GM23338 (cell line): ENCODE measurements around the gene LARGE1. TPM values are rescaled to one million over a fixed set of nuclear protein-coding genes. Genes with fewer than 3 reads are reported as not detected.

Source experiments
- ATAC-seq: fragments of 200-7000 bp; cut with Tn5 transposase; 3 replicates; pipeline ENCODE4 v1.9.1; 2020
- DNase-seq: peaks from one replicate; pipeline ENCODE4 v3.0.0-alpha.2; 2015; ENCODE audit warnings: low spot score
- H2AFZ ChIP-seq: fragments of 200-600 bp; sonication (generic); 2 replicates; pipeline ENCODE4 v1.8.0; 2016; ENCODE audit warnings: antibody characterized with exemption, mild to moderate bottlenecking, moderate library complexity
- H3F3A ChIP-seq: fragments of 200-600 bp; sonication (generic); replicated peaks from 2 replicates; pipeline ENCODE4 v1.8.0; 2017; ENCODE audit warnings: antibody characterized with exemption, mixed run types, low read depth
- H3K27ac ChIP-seq: fragments of 200-600 bp; sonication (generic); 2 replicates; pipeline ENCODE4 v1.6.1; 2016; ENCODE audit warnings: low read depth
- H3K27me3 ChIP-seq: fragments of 200-600 bp; sonication (generic); 2 replicates; pipeline ENCODE4 v1.8.0; 2016; ENCODE audit warnings: mild to moderate bottlenecking, mixed run types, moderate library complexity; ENCODE audit not compliant: insufficient read depth
- H3K36me3 ChIP-seq: fragments of 200-600 bp; sonication (generic); 2 replicates; pipeline ENCODE4 v1.8.0; 2016; ENCODE audit warnings: mild to moderate bottlenecking; ENCODE audit not compliant: insufficient read depth
- H3K4me1 ChIP-seq: fragments of 200-600 bp; sonication (generic); 2 replicates; pipeline ENCODE4 v1.8.0; 2016; ENCODE audit warnings: mild to moderate bottlenecking, moderate library complexity; ENCODE audit not compliant: insufficient read depth
- H3K4me2 ChIP-seq: fragments of 200-600 bp; sonication (generic); 2 replicates; pipeline ENCODE4 v1.7.1; 2017; ENCODE audit warnings: mixed run types
- H3K4me3 ChIP-seq: fragments of 200-600 bp; sonication (generic); 2 replicates; pipeline ENCODE4 v1.6.1; 2016; ENCODE audit warnings: mixed run types
- H3K79me2 ChIP-seq: fragments of 200-600 bp; sonication (generic); replicated peaks from 2 replicates; pipeline ENCODE4 v1.8.0; 2017; ENCODE audit warnings: mild to moderate bottlenecking; ENCODE audit not compliant: insufficient read depth
- H3K9me2 ChIP-seq: fragments of 200-600 bp; sonication (generic); 2 replicates; pipeline ENCODE4 v1.8.0; 2017; ENCODE audit not compliant: insufficient read depth
- H4K20me1 ChIP-seq: fragments of 200-600 bp; sonication (generic); replicated peaks from 2 replicates; pipeline ENCODE4 v1.8.0; 2017; ENCODE audit warnings: mild to moderate bottlenecking; ENCODE audit not compliant: insufficient read depth
- H3K27ac Mint-ChIP-seq: 2 replicates; pipeline ENCODE4 v1.8.0; 2020; ENCODE audit warnings: inconsistent platforms, mild to moderate bottlenecking, moderate library complexity, mixed read lengths
- H3K27me3 Mint-ChIP-seq: 3 replicates; pipeline ENCODE4 v1.8.0; 2022; ENCODE audit warnings: low read depth, mild to moderate bottlenecking, moderate library complexity, mixed read lengths, inconsistent platforms; ENCODE audit not compliant: insufficient read depth, poor library complexity
- H3K36me3 Mint-ChIP-seq: 3 replicates; pipeline ENCODE4 v1.8.0; 2021; ENCODE audit warnings: low read depth, mild to moderate bottlenecking, inconsistent platforms, moderate library complexity, mixed read lengths
- H3K4me1 Mint-ChIP-seq: 3 replicates; pipeline ENCODE4 v1.8.0; 2020; ENCODE audit warnings: mild to moderate bottlenecking, inconsistent platforms, mixed read lengths
- H3K4me3 Mint-ChIP-seq: 3 replicates; pipeline ENCODE4 v1.8.0; 2021; ENCODE audit warnings: moderate library complexity, mild to moderate bottlenecking, inconsistent platforms, mixed read lengths
- H3K9me3 Mint-ChIP-seq: 3 replicates; pipeline ENCODE4 v1.8.0; 2020; ENCODE audit warnings: moderate library complexity, mild to moderate bottlenecking, inconsistent platforms, mixed read lengths
- CREB1 ChIP-seq: fragments of 250-450 bp; sonication (Bioruptor Pico); IDR thresholded peaks from 2 replicates; pipeline ENCODE4 v1.5.0; 2020; ENCODE audit warnings: low read depth, mild to moderate bottlenecking, moderate library complexity
- ETS1 ChIP-seq: IDR thresholded peaks from 2 replicates; pipeline ENCODE4 v1.6.1; 2016; ENCODE audit warnings: antibody characterized with exemption
- EZH2 ChIP-seq: fragments of 200-600 bp; sonication (generic); IDR thresholded peaks from one replicate; pipeline ENCODE4 v1.8.0; 2017; ENCODE audit warnings: antibody characterized with exemption, mild to moderate bottlenecking, low read depth; ENCODE audit not compliant: unreplicated experiment
- EZH2phosphoT487 ChIP-seq: fragments of 200-600 bp; sonication (generic); IDR thresholded peaks from one replicate; pipeline ENCODE4 v1.8.1; 2018; ENCODE audit warnings: antibody characterized with exemption; ENCODE audit not compliant: unreplicated experiment
- JUNB ChIP-seq: IDR thresholded peaks from one replicate; pipeline ENCODE4 v1.6.1; 2016; ENCODE audit warnings: antibody characterized with exemption; ENCODE audit not compliant: unreplicated experiment
- NANOG ChIP-seq: IDR thresholded peaks from 2 replicates; pipeline ENCODE4 v1.6.1; 2016; ENCODE audit warnings: antibody characterized with exemption, borderline replicate concordance
- POLR2AphosphoS5 ChIP-seq: IDR thresholded peaks from 2 replicates; pipeline ENCODE4 v1.6.1; 2016; ENCODE audit warnings: antibody characterized with exemption, low read depth
- ZNF114 ChIP-seq: fragments of 250-450 bp; sonication (Bioruptor Pico); IDR thresholded peaks from 2 replicates; pipeline ENCODE4 v1.5.0; 2020; ENCODE audit warnings: mild to moderate bottlenecking, moderate library complexity
- ZNF331 ChIP-seq: fragments of 250-450 bp; sonication (Bioruptor Pico); IDR thresholded peaks from 2 replicates; pipeline ENCODE4 v1.5.0; 2020; ENCODE audit warnings: low read depth, mild to moderate bottlenecking, moderate library complexity
- ZNF462 ChIP-seq: fragments of 250-450 bp; sonication (Bioruptor Pico); IDR thresholded peaks from 2 replicates; pipeline ENCODE4 v1.5.0; 2020; ENCODE audit warnings: mild to moderate bottlenecking, moderate library complexity
- polyA plus RNA-seq: library from polyadenylated mRNA; unstranded; fragments of >200 nt; fragmentation: Nextera tagmentation; extraction: Ambion mirVana; gene quantifications from 2 replicates; pipeline ENCODE4 v1.2.1, GENCODE V29; 2016
- total RNA-seq: library from RNA; depleted of rRNA; stranded (reverse); fragments of >200 nt; shearing (Covaris generic); gene quantifications from 2 replicates; pipeline ENCODE4 v1.2.3, GENCODE V29; 2014
- TF ChIP-seq, protein P1 (sequence below), 2 experiments: fragments of 200-600 bp in 1 of 2; sonication (generic) in 1 of 2; conservative IDR thresholded peaks; 2 replicates each; pipeline versions ENCODE4 v1.5.1 to v1.6.1; 2016 to 2017; ENCODE audit warnings: antibody characterized with exemption in 2 of 2, low read depth in 2 of 2, mild to moderate bottlenecking in 2 of 2, moderate library complexity in 1 of 2

The LARGE1 gene
- total and polyA plus RNA-seq, 2 experiments from 2014 or later = 12.8 to 75.6 TPM

DNA sequence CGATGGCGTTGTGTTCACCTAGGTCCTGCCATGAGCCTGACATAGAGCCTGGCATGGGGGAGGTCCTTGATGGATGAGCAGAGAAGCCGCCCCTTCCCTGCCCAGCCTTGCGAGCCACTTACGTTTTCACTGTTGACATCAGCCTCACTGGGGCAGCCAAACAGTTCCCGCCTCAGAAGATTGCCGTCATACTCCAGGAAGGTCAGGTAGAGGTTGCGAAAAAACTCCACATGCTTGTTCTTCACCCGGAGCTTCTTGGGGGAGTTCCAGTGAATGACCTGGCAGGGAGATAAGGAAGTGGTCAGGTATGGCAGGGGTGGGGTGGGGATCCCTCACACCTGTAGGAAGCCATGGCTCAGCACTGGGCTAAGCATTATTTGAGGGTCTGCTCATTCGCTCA is 582.8 kb downstream of the LARGE1 start (continued):
- TF ChIP-seq, protein P1, sequence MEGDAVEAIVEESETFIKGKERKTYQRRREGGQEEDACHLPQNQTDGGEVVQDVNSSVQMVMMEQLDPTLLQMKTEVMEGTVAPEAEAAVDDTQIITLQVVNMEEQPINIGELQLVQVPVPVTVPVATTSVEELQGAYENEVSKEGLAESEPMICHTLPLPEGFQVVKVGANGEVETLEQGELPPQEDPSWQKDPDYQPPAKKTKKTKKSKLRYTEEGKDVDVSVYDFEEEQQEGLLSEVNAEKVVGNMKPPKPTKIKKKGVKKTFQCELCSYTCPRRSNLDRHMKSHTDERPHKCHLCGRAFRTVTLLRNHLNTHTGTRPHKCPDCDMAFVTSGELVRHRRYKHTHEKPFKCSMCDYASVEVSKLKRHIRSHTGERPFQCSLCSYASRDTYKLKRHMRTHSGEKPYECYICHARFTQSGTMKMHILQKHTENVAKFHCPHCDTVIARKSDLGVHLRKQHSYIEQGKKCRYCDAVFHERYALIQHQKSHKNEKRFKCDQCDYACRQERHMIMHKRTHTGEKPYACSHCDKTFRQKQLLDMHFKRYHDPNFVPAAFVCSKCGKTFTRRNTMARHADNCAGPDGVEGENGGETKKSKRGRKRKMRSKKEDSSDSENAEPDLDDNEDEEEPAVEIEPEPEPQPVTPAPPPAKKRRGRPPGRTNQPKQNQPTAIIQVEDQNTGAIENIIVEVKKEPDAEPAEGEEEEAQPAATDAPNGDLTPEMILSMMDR (conservative IDR thresholded peaks at IDR 0.05; ENCODE audit: low read depth in 2 of 2) = no peak

GRCh38 chr22:33335611-33336279 is 584.5 kb downstream of the LARGE1 start:
- DNase-seq = no peak
- H3K36me3 Mint-ChIP-seq = peaks cover 40% of the 10 kb centered on the region
- Histone ChIP-seq H3K4me3 (no peak overlapping the region), H3F3A (no peaks in the 10 kb centered on the region), H2AFZ (no peak overlapping the region), H3K36me3 (no peaks in the 10 kb centered on the region), H3K79me2 (no peaks in the 10 kb centered on the region), H4K20me1 (no peaks in the 10 kb centered on the region; the same call in 1 of the 2 replicates), H3K9me2 (no peaks in the 10 kb centered on the region), H3K4me1 (0 out of 2 replicates have a peak, but pooled peaks cover 3% of the 10 kb centered on the region), H3K27me3 (no peaks in the 10 kb centered on the region), H3K4me2 (no peak overlapping the region), H3K27ac (no peak overlapping the region)
- no peak overlapping the region for H3K27ac Mint-ChIP-seq
- H3K4me3 Mint-ChIP-seq = no peak overlapping the region
- peaks cover 23% of the 10 kb centered on the region for H3K27me3 Mint-ChIP-seq
- no peak for TF ChIP-seq EZH2
- peaks cover 5% of the 10 kb centered on the region for H3K4me1 Mint-ChIP-seq
- no peaks in the 10 kb centered on the region; the same call in 2 of the 3 replicates for H3K9me3 Mint-ChIP-seq
- no peak for ATAC-seq

DNA sequence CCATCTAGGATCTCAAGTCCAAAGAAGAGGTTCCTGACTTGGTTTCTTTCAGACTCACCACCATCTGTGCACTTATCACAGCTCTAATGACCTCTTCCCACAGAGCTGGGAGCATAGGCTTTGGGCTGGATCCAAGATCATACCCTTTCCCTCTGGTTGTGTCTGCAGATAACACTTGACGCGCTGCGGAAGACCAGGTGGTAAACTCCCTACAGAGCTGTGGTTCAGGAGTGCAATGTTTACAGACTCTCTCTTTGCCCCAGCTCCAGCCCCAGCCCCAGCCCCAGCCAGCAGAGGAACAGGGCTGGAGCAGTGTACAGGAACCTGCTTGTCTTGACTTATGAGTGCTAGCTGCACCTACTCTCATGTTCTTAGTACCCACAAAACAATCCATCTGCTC is 587.7 kb downstream of the LARGE1 start:
- Histone ChIP-seq H3F3A (no peaks in the 10 kb centered on the region), H2AFZ (no peak overlapping the region), H3K27me3 (no peaks in the 10 kb centered on the region), H3K9me2 (no peaks in the 10 kb centered on the region), H3K79me2 (no peaks in the 10 kb centered on the region), H3K27ac (no peak overlapping the region), H4K20me1 (no peaks in the 10 kb centered on the region; the same call in 1 of the 2 replicates), H3K4me1 (0 out of 2 replicates have a peak, but pooled peaks cover 3% of the 10 kb centered on the region), H3K4me3 (no peak overlapping the region), H3K4me2 (no peak overlapping the region), H3K36me3 (no peaks in the 10 kb centered on the region)
- no peak overlapping the region for H3K27ac Mint-ChIP-seq
- ATAC-seq (no peak), DNase-seq (no peak)
- no peak overlapping the region for H3K4me3 Mint-ChIP-seq
- peaks cover 17% of the 10 kb centered on the region for H3K27me3 Mint-ChIP-seq
- H3K4me1 Mint-ChIP-seq = peaks cover 9% of the 10 kb centered on the region
- H3K9me3 Mint-ChIP-seq = no peaks in the 10 kb centered on the region; the same call in 2 of the 3 replicates
- H3K36me3 Mint-ChIP-seq = peaks cover 30% of the 10 kb centered on the region
- TF ChIP-seq ZNF331 (CRISPR knock-in tag) (no peak), EZH2phosphoT487 (no peak), POLR2AphosphoS5 (no peak), CREB1 (no peak), ZNF114 (CRISPR knock-in tag) (no peak), ZNF462 (CRISPR knock-in tag) (no peak), ETS1 (no peak), JUNB (no peak), NANOG (no peak)
